HCT116 (cell line): ENCODE results near the gene FAM90A1. TPM values are rescaled to one million over a fixed set of nuclear protein-coding genes. Genes with fewer than 3 reads are reported as not detected.
"Not testable (repeated sequence)": the region's sequence is repeated elsewhere in the genome, so short reads cannot be mapped to it uniquely, and the experiment has no call there.

Experiments used
- ATAC-seq: fragments of 200-7000 bp; cut with Tn5 transposase; 2 replicates; pipeline ENCODE4 v1.9.1; 2020; ENCODE audit warnings: mild to moderate bottlenecking, moderate library complexity
- BruUV-seq: library from RNA; stranded (reverse); fragments of 400-500 nt; replicated peaks from 2 replicates; lab custom pipeline; 2021; lab: Mats Ljungman, UMichigan
- CTCF ChIA-PET: fragments of 300-600 bp; sonication (Branson Sonifier 250); formaldehyde crosslinking; loops from one replicate; lab custom pipeline; 2021; ENCODE audit warnings: antibody characterized with exemption; lab: Charles Lee
- POLR2A ChIA-PET: fragments of 300-600, 350-600 bp; sonication (Branson Sonifier 250); formaldehyde crosslinking; loops from one replicate; lab custom pipeline; 2021; ENCODE audit warnings: antibody characterized with exemption; lab: Charles Lee
- RAD21 ChIA-PET, 2 experiments: fragments of 300-600 bp; sonication (Branson Sonifier 250); formaldehyde crosslinking; loops; one replicate each; lab custom pipeline; 2023; ENCODE audit warnings: low total read pairs in 2 of 2; ENCODE audit not compliant: uncharacterized antibody in 2 of 2, unreplicated experiment in 2 of 2, low non-redundant PET in 1 of 2; lab: Charles Lee
- DNase-seq: peaks from one replicate; pipeline ENCODE4 v3.0.0-alpha.2; 2010; ENCODE audit warnings: low read depth, low spot score
- H2AFZ ChIP-seq: fragments of 200-600 bp; shearing (Covaris generic), sonication (generic); 2 replicates; pipeline ENCODE4 v1.6.1; 2017; ENCODE audit warnings: low read depth, mixed run types, mixed read lengths, antibody characterized with exemption, low read length; ENCODE audit not compliant: poor library complexity, severe bottlenecking
- H3K27ac ChIP-seq: 2 replicates; pipeline ENCODE4 v1.5.1; 2012; ENCODE audit warnings: low read depth, low read length
- H3K27me3 ChIP-seq: fragments of 200-600 bp; sonication (generic); 2 replicates; pipeline ENCODE4 v1.6.1; 2016; ENCODE audit warnings: mixed run types, low read length, mixed read lengths; ENCODE audit not compliant: insufficient read depth
- H3K36me3 ChIP-seq, 2 experiments: fragments of 200-500 bp in 1 of 2; fragments of 200-600 bp in 1 of 2; sonication (Bioruptor generic) in 1 of 2; sonication (generic) in 1 of 2; 2 replicates each; pipeline versions ENCODE4 v1.5.1 to v1.6.1; 2014 to 2016; ENCODE audit warnings: low read length in 2 of 2, inconsistent platforms in 1 of 2, mixed read lengths in 1 of 2, mixed run types in 1 of 2; ENCODE audit not compliant: insufficient read depth in 2 of 2, control insufficient read depth in 1 of 2
- H3K4me1 ChIP-seq, 2 experiments: fragments of 200-600 bp in 1 of 2; sonication (generic) in 1 of 2; 2 replicates each; pipeline versions ENCODE4 v1.5.1 to v1.6.1; 2012 to 2017; ENCODE audit warnings: low read length in 2 of 2, inconsistent platforms in 1 of 2, mild to moderate bottlenecking in 1 of 2, mixed read lengths in 1 of 2, mixed run types in 1 of 2, moderate library complexity in 1 of 2; ENCODE audit not compliant: insufficient read depth in 2 of 2, control insufficient read depth in 1 of 2
- H3K4me2 ChIP-seq: fragments of 200-600 bp; sonication (generic); 2 replicates; pipeline ENCODE4 v1.6.1; 2017; ENCODE audit warnings: mixed run types, low read length, mixed read lengths
- H3K4me3 ChIP-seq, 2 experiments: fragments of 200-600 bp in 1 of 2; sonication (generic) in 1 of 2; replicated peaks in 1 of 2; 2 replicates each; pipeline ENCODE4 v1.5.1; 2011 to 2016; ENCODE audit warnings: low read length in 2 of 2, control low read depth in 1 of 2, low read depth in 1 of 2, mild to moderate bottlenecking in 1 of 2, mixed read lengths in 1 of 2, mixed run types in 1 of 2
- H3K79me2 ChIP-seq: fragments of 200-600 bp; sonication (generic); 2 replicates; pipeline ENCODE4 v1.6.1; 2017; ENCODE audit warnings: mild to moderate bottlenecking, mixed run types, low read length, moderate library complexity, mixed read lengths; ENCODE audit not compliant: insufficient read depth
- H3K9ac ChIP-seq: fragments of 200-600 bp; sonication (generic); 2 replicates; pipeline ENCODE4 v1.6.1; 2016; ENCODE audit warnings: low read length, mixed read lengths
- H3K9me2 ChIP-seq: fragments of 200-600 bp; sonication (generic), shearing (Covaris generic); 2 replicates; pipeline ENCODE4 v1.6.1; 2017; ENCODE audit warnings: mixed run types, mild to moderate bottlenecking, moderate library complexity; ENCODE audit not compliant: insufficient read depth
- H3K9me3 ChIP-seq, 2 experiments: fragments of 200-500 bp in 1 of 2; fragments of 200-600 bp in 1 of 2; sonication (Bioruptor generic) in 1 of 2; sonication (generic) in 1 of 2; 2 replicates each; pipeline ENCODE4 v1.6.1; 2014 to 2017; ENCODE audit warnings: low read length in 2 of 2, mixed read lengths in 2 of 2, inconsistent platforms in 1 of 2, low read depth in 1 of 2, mild to moderate bottlenecking in 1 of 2, mixed run types in 1 of 2, moderate library complexity in 1 of 2; ENCODE audit not compliant: control insufficient read depth in 1 of 2, insufficient read depth in 1 of 2
- H4K20me1 ChIP-seq: fragments of 200-600 bp; sonication (generic), shearing (Covaris generic); 2 replicates; pipeline ENCODE4 v1.6.1; 2017; ENCODE audit warnings: mixed run types, mild to moderate bottlenecking, moderate library complexity; ENCODE audit not compliant: insufficient read depth
- intact Hi-C: fragments of 100-400 bp; cut with micrococcal nuclease; formaldehyde crosslinking; loops from 2 replicates; pipeline ENCODE4 v1.10.0; 2022
- total RNA-seq: library from RNA; stranded (reverse); gene quantifications from one replicate; pipeline ENCODE4 v1.2.1, GENCODE V29; 2021; ENCODE audit not compliant: unreplicated experiment
- TF ChIP-seq, protein P1 (sequence below): IDR thresholded peaks from 2 replicates; pipeline ENCODE4 v1.6.1; 2012

The FAM90A1 gene
- total RNA-seq, 1 experiment from 2014 or later, result 0.64 TPM

DNA sequence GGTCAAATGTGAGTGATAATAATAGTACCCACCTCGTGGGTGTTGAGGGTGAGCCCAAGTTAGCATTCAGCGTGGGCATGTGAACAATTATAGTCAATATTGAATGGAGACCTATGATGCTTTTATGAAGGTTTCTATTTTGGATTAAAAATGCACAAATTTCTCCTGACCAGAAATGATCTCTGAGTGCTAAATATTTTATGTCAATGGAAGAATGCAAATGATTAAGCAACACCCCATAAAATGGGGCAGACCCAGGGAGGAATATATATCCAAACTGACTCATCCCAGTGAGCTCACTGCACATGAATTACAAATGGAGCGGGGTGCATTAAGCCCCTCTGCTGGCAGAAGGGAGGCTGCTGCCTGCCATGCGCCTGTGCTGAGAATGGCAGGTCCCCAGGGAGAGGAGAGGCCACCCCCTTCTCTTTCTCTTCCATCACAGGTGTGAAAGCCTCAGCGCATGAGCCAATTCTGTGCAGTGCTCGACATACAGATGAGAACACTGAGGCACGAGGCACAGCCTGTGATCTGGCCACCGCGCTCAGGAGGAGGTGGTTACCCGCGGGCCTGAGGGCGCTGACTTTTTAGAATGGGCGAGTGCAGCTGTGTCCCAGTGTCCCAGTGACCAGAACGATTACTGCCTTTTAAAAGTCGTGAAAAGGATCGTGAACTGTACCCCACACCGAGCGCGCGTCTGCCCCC lies 14.7 kb upstream of the FAM90A1 start:
- H3K4me3 ChIP-seq, result peak overlapping the region; percentile 71 to 80
- peak overlapping the region; percentile 92 for H3K9ac ChIP-seq
- RAD21 ChIA-PET, result not testable (repeated sequence)
- TF ChIP-seq, protein P1, sequence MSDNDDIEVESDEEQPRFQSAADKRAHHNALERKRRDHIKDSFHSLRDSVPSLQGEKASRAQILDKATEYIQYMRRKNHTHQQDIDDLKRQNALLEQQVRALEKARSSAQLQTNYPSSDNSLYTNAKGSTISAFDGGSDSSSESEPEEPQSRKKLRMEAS, result peak; percentile 34
- TF ChIP-seq, all 23 proteins: peak for 1; not testable (repeated sequence) for 22
- POLR2A ChIA-PET, H3K9me2 ChIP-seq, intact Hi-C loops, H4K20me1 ChIP-seq, BruUV-seq, DNase-seq, H3K36me3 ChIP-seq, H3K9me3 ChIP-seq, H3K27me3 ChIP-seq, H3K79me2 ChIP-seq, H2AFZ ChIP-seq, ATAC-seq: not testable (repeated sequence)
- peak overlapping the region; percentile 88 for H3K4me2 ChIP-seq
- peaks cover 8 to 36% of the 10 kb centered on the region in 2 experiments for H3K4me1 ChIP-seq
- CTCF ChIA-PET, result interaction anchor here (0.8 kb wide), 1 partner anchor 10 kb away, joined by 3 read pairs; no protein-coding TSS in a partner anchor
- peak overlapping the region; percentile 74 for H3K27ac ChIP-seq

DNA sequence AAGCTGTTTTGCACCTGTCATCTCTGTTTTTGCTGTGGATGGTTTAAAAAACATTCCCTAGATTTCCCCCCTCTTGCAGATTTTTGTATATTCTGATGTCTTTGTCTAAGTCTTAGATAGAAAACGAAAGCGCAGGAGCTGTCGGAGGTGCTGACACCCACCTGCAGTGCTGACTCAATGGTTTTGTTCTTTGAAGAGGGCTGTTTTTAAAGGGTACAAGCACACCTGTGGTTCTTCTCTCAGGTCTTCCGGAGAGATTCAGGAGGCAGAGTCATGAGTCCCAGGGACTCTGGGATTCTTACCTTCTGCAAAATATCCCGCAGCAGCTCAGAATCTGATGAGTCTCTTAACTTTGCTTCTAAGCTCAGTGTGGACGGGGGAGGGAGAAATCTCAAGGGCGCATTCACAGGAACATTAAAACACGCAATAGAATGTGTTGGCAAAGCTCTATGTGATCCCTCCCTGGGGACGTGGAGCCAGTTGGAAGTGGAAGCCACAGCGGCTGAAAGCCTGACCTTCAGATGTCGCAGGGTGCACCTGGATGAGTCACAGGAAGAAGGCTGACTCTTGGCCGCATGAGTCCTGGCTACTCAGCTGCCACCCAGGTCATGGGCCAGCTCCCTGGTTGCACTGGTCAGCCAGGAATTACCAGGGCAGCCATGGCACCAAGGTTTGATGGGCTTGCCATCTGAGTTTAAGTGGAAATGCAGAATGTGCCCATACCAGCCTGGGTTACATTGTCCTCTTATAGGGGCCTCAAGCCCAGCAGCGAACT lies 13.1 kb upstream of the FAM90A1 start:
- intact Hi-C loops, ATAC-seq, H3K79me2 ChIP-seq, DNase-seq, H4K20me1 ChIP-seq, CTCF ChIA-PET, H3K9ac ChIP-seq, BruUV-seq, RAD21 ChIA-PET, H3K9me3 ChIP-seq, H3K36me3 ChIP-seq, H3K27me3 ChIP-seq, H3K27ac ChIP-seq, H3K4me3 ChIP-seq, H2AFZ ChIP-seq, H3K9me2 ChIP-seq: not testable (repeated sequence)
- POLR2A ChIA-PET, result interaction anchor here (0.6 kb wide), 1 partner anchor 258 kb away, joined by 4 read pairs; no protein-coding TSS in a partner anchor
- H3K4me2 ChIP-seq, result peak overlapping the region; percentile 88
- peaks cover 8 to 43% of the 10 kb centered on the region in 2 experiments for H3K4me1 ChIP-seq

DNA sequence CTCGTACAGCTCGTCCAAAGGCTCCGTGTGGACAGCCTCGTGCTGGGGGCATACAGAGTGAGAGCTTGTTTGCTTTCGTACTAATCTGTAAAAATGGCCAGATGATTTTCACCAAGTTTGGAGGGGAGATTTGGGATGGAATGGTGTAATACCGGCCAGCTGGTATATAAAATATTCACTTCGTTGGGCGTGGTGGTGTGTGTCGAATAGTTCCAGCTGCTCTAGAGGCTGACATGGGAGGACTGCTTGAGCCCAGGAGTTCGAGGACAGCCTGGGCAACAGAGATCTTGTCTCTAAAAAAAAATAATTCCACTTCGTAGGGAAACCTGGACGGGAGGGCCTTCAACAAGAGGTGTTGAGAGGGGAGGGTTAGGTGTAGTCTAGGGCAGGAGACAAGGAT lies 9.6 kb upstream of the FAM90A1 start:
- POLR2A ChIA-PET, H3K9me2 ChIP-seq, H3K36me3 ChIP-seq, H3K27ac ChIP-seq, BruUV-seq, H3K9ac ChIP-seq, DNase-seq, H3K27me3 ChIP-seq, H3K9me3 ChIP-seq, H2AFZ ChIP-seq, H4K20me1 ChIP-seq, H3K4me3 ChIP-seq, H3K4me2 ChIP-seq, ATAC-seq, H3K79me2 ChIP-seq: not testable (repeated sequence)
- intact Hi-C loops, result loop anchor here (1.0 kb wide), 1 partner anchor 28 kb away; no protein-coding TSS in a partner anchor
- CTCF ChIA-PET, result interaction anchor here (0.6 to 1.1 kb wide), 8 partner anchors 26 to 359 kb away, joined by 3 to 9 read pairs (median 3); no protein-coding TSS in a partner anchor
- RAD21 ChIA-PET, result interaction anchor here in 1 of 2 experiments (0.6 kb wide), 1 partner anchor 128 kb away, joined by 6 read pairs; no protein-coding TSS in a partner anchor
- peaks cover 3 to 35% of the 10 kb centered on the region in 2 experiments; a peak in 3 of 4 replicates for H3K4me1 ChIP-seq
